H9 (cell line): ENCODE data around the gene APAF1. TPM values are rescaled to one million over a fixed set of nuclear protein-coding genes. Genes with fewer than 3 reads are reported as not detected.

Experiments
- DNase-seq: peaks from one replicate; pipeline ENCODE4 v3.0.0-alpha.2; 2017
- H2AFZ ChIP-seq: one replicate; pipeline ENCODE4 v1.6.1; 2013; ENCODE audit warnings: mild to moderate bottlenecking, low read length, control low read depth, moderate library complexity
- H2AK5ac ChIP-seq: 2 replicates; pipeline ENCODE4 v1.6.1; 2013; ENCODE audit warnings: low read length, control low read depth, mixed read lengths; ENCODE audit not compliant: insufficient read length
- H2BK120ac ChIP-seq: one replicate; pipeline ENCODE4 v1.6.1; 2013; ENCODE audit warnings: low read depth, mild to moderate bottlenecking, low read length, control low read depth, inconsistent platforms; ENCODE audit not compliant: poor library complexity, severe bottlenecking
- H2BK12ac ChIP-seq: 2 replicates; pipeline ENCODE4 v1.6.1; 2013; ENCODE audit warnings: low read length, control low read depth, mixed read lengths, low read depth; ENCODE audit not compliant: insufficient read length
- H2BK15ac ChIP-seq: 2 replicates; pipeline ENCODE4 v1.6.1; 2013; ENCODE audit warnings: low read depth, low read length, control low read depth
- H2BK20ac ChIP-seq: one replicate; pipeline ENCODE4 v1.6.1; 2013; ENCODE audit warnings: low read depth, mild to moderate bottlenecking, low read length, control low read depth, inconsistent platforms; ENCODE audit not compliant: poor library complexity, severe bottlenecking
- H2BK5ac ChIP-seq: 2 replicates; pipeline ENCODE4 v1.6.1; 2013; ENCODE audit warnings: low read length, control low read depth, mixed read lengths; ENCODE audit not compliant: insufficient read length
- H3K14ac ChIP-seq: 2 replicates; pipeline ENCODE4 v1.6.1; 2013; ENCODE audit warnings: low read length, control low read depth; ENCODE audit not compliant: insufficient read depth
- H3K18ac ChIP-seq: 2 replicates; pipeline ENCODE4 v1.6.1; 2013; ENCODE audit warnings: low read depth, mild to moderate bottlenecking, mixed read lengths, low read length, control low read depth; ENCODE audit not compliant: insufficient read length
- H3K23ac ChIP-seq: 2 replicates; pipeline ENCODE4 v1.6.1; 2013; ENCODE audit warnings: low read length, control low read depth, mixed read lengths, low read depth; ENCODE audit not compliant: insufficient read length
- H3K23me2 ChIP-seq: 2 replicates; pipeline ENCODE4 v1.6.1; 2013; ENCODE audit warnings: low read depth, mild to moderate bottlenecking, mixed read lengths, low read length, control low read depth; ENCODE audit not compliant: insufficient read length, poor library complexity, severe bottlenecking
- H3K27ac ChIP-seq: 2 replicates; pipeline ENCODE4 v1.5.1; 2013; ENCODE audit warnings: low read length, control low read depth, mixed read lengths, low read depth; ENCODE audit not compliant: insufficient read length
- H3K27me3 ChIP-seq: 2 replicates; pipeline ENCODE4 v1.6.1; 2013; ENCODE audit warnings: low read length, control low read depth, inconsistent platforms; ENCODE audit not compliant: insufficient read depth
- H3K4ac ChIP-seq: 2 replicates; pipeline ENCODE4 v1.6.1; 2013; ENCODE audit warnings: low read depth, mild to moderate bottlenecking, control low read depth, inconsistent platforms, low read length, moderate library complexity
- H3K4me1 ChIP-seq: 2 replicates; pipeline ENCODE4 v1.6.1; 2013; ENCODE audit warnings: low read length, control low read depth, inconsistent platforms; ENCODE audit not compliant: insufficient read depth
- H3K4me2 ChIP-seq: 2 replicates; pipeline ENCODE4 v1.6.1; 2013; ENCODE audit warnings: low read length, control low read depth, mixed read lengths; ENCODE audit not compliant: insufficient read length, insufficient read depth
- H3K56ac ChIP-seq: 2 replicates; pipeline ENCODE4 v1.6.1; 2013; ENCODE audit warnings: low read depth, mild to moderate bottlenecking, mixed read lengths, low read length, control low read depth; ENCODE audit not compliant: insufficient read length
- H3K79me1 ChIP-seq: 2 replicates; pipeline ENCODE4 v1.6.1; 2013; ENCODE audit warnings: low read depth, mild to moderate bottlenecking, moderate library complexity, low read length, control low read depth, inconsistent platforms; ENCODE audit not compliant: insufficient read depth, poor library complexity, severe bottlenecking
- H3K79me2 ChIP-seq: 2 replicates; pipeline ENCODE4 v1.6.1; 2013; ENCODE audit warnings: low read length, control low read depth, inconsistent platforms; ENCODE audit not compliant: insufficient read depth
- H3K9ac ChIP-seq: 2 replicates; pipeline ENCODE4 v1.6.1; 2013; ENCODE audit warnings: low read length, control low read depth, mixed read lengths; ENCODE audit not compliant: insufficient read length; ENCODE audit errors: extremely low read depth
- H3K9me3 ChIP-seq: one replicate; pipeline ENCODE4 v1.6.1; 2013; ENCODE audit warnings: low read depth, low read length, inconsistent platforms; ENCODE audit not compliant: control insufficient read depth
- H3T11ph ChIP-seq: one replicate; pipeline ENCODE4 v1.6.1; 2013; ENCODE audit warnings: mild to moderate bottlenecking, low read length, control low read depth, inconsistent platforms
- H4K20me1 ChIP-seq: one replicate; pipeline ENCODE4 v1.6.1; 2013; ENCODE audit not compliant: control insufficient read depth, insufficient read length, insufficient read depth
- H4K5ac ChIP-seq: 2 replicates; pipeline ENCODE4 v1.6.1; 2013; ENCODE audit warnings: low read depth, mild to moderate bottlenecking, mixed read lengths, low read length, control low read depth; ENCODE audit not compliant: insufficient read length
- H4K8ac ChIP-seq: replicated peaks from 2 replicates; pipeline ENCODE4 v1.6.1; 2013; ENCODE audit warnings: low read length, control low read depth, mixed read lengths, low read depth; ENCODE audit not compliant: insufficient read length
- H4K91ac ChIP-seq: 2 replicates; pipeline ENCODE4 v1.6.1; 2013; ENCODE audit warnings: low read depth, mild to moderate bottlenecking, moderate library complexity, mixed read lengths, low read length, control low read depth; ENCODE audit not compliant: insufficient read length
- H3K27ac Mint-ChIP-seq, 3 experiments: 2 replicates in 2 of 3; 3 replicates in 1 of 3; pipeline ENCODE4 v1.8.0; 2020 to 2021; ENCODE audit warnings: mixed read lengths in 3 of 3, mild to moderate bottlenecking in 1 of 3, moderate library complexity in 1 of 3
- H3K27me3 Mint-ChIP-seq: 2 replicates; pipeline ENCODE4 v1.8.0; 2021; ENCODE audit warnings: low read depth, mild to moderate bottlenecking, moderate library complexity, mixed read lengths
- H3K36me3 Mint-ChIP-seq, 3 experiments: 2 replicates in 2 of 3; 3 replicates in 1 of 3; pipeline ENCODE4 v1.8.0; 2020 to 2021; ENCODE audit warnings: low read depth in 3 of 3, mixed read lengths in 3 of 3; ENCODE audit not compliant: insufficient read depth in 1 of 3
- H3K4me1 Mint-ChIP-seq, 2 experiments: 2 replicates each; pipeline ENCODE4 v1.8.0; 2020; ENCODE audit warnings: mixed read lengths in 2 of 2
- H3K4me3 Mint-ChIP-seq, 2 experiments: 2 replicates in 1 of 2; 3 replicates in 1 of 2; pipeline ENCODE4 v1.8.0; 2020 to 2021; ENCODE audit warnings: mild to moderate bottlenecking in 2 of 2, mixed read lengths in 2 of 2, moderate library complexity in 1 of 2
- H3K9me3 Mint-ChIP-seq, 2 experiments: 2 replicates in 1 of 2; 3 replicates in 1 of 2; pipeline ENCODE4 v1.8.0; 2020; ENCODE audit warnings: mild to moderate bottlenecking in 2 of 2, mixed read lengths in 2 of 2, moderate library complexity in 1 of 2
- CTCF ChIP-seq: fragments of 200-600 bp; sonication (generic); conservative IDR thresholded peaks from 3 replicates; pipeline ENCODE4 v1.8.0; 2021; ENCODE audit warnings: antibody characterized with exemption, mild to moderate bottlenecking
- WGBS: extraction: QIAGEN DNeasy Blood & Tissue Kit; methylation state at CpG from one replicate; pipeline ENCODE4 v1.1.7; 2013; ENCODE audit warnings: missing lambda C conversion rate, low lambda C conversion rate, mixed read lengths; ENCODE audit not compliant: insufficient read length; ENCODE audit errors: extremely low coverage; 5-methylcytosine and 5-hydroxymethylcytosine counted together
- total RNA-seq: library from RNA; stranded (reverse); gene quantifications from 2 replicates; pipeline ENCODE4 v1.2.1, GENCODE V29; 2021

The APAF1 gene
- total RNA-seq, 1 experiment from 2014 or later, result 16.5 TPM

GRCh38 chr12:98637068-98637467, 8.0 kb upstream of the APAF1 start:
- H4K8ac ChIP-seq, result no peak overlapping the region
- H3K36me3 Mint-ChIP-seq, result peaks cover 3 to 8% (median 4%) of the 10 kb centered on the region in 3 experiments; a peak in 3 of 7 replicates
- no peak overlapping the region for H3K56ac ChIP-seq
- no peak overlapping the region for H2AFZ ChIP-seq
- no peaks in the 10 kb centered on the region for H3K4me1 Mint-ChIP-seq
- H3K4me2 ChIP-seq, result no peak overlapping the region
- H3K9me3 ChIP-seq, result no peaks in the 10 kb centered on the region
- H3K4me1 ChIP-seq, result no peaks in the 10 kb centered on the region
- no peak overlapping the region for H3K4ac ChIP-seq
- DNase-seq, result no peak
- no peaks in the 10 kb centered on the region for H3K23me2 ChIP-seq
- H3K9me3 Mint-ChIP-seq, result no peaks in the 10 kb centered on the region
- no peak overlapping the region for H4K91ac ChIP-seq
- no peak overlapping the region for H2BK120ac ChIP-seq
- H3K27me3 ChIP-seq, result no peaks in the 10 kb centered on the region
- no peak overlapping the region for H4K5ac ChIP-seq
- H3K27ac Mint-ChIP-seq, result no peak overlapping the region
- no peak for TF ChIP-seq CTCF
- H2BK15ac ChIP-seq, result no peak overlapping the region
- H2BK5ac ChIP-seq, result no peak overlapping the region
- H4K20me1 ChIP-seq, result no peaks in the 10 kb centered on the region
- H2BK12ac ChIP-seq, result no peak overlapping the region
- no peak overlapping the region for H3K27ac ChIP-seq
- no peak overlapping the region for H2BK20ac ChIP-seq
- no peak overlapping the region for H3K14ac ChIP-seq
- no peak overlapping the region for H3K9ac ChIP-seq
- no peaks in the 10 kb centered on the region for H3K27me3 Mint-ChIP-seq
- no peak overlapping the region for H3K4me3 Mint-ChIP-seq
- H3K18ac ChIP-seq, result no peak overlapping the region
- H3K79me2 ChIP-seq, result no peaks in the 10 kb centered on the region
- no CpG with 5 or more reads among the region's 2 CpGs for WGBS
- H3K79me1 ChIP-seq, result no peaks in the 10 kb centered on the region
- no peak overlapping the region for H3T11ph ChIP-seq
- no peak overlapping the region for H3K23ac ChIP-seq
- H2AK5ac ChIP-seq, result no peak overlapping the region
